Activated naive CD4-positive, alpha-beta T cell treated with anti-CD3 and anti-CD28 coated beads, Interleukin-2, amount 50 U/mL, for 16 hours (primary cell): ENCODE measurements around the gene MRPS7.
"Not testable (repeated sequence)": the region's sequence is repeated elsewhere in the genome, so short reads cannot be mapped to it uniquely, and the experiment has no call there.

Source experiments
- DNase-seq: peaks from one replicate; pipeline ENCODE4 v3.0.0-alpha.2; 2020

Gene MRPS7

GRCh38 chr17:75272848-75273184 lies 11.1 kb downstream of the MRPS7 start:
- no peak for DNase-seq

- no peak for DNase-seq
Measured at GRCh38 chr17:75273977-75274708, 12.5 kb downstream of the MRPS7 start.

- no peak for DNase-seq
Measured at GRCh38 chr17:75277664-75278071, 16.0 kb downstream of the MRPS7 start.

GRCh38 chr17:75280189-75280588 lies 18.5 kb downstream of the MRPS7 start:
- not testable (repeated sequence) for DNase-seq

DNA sequence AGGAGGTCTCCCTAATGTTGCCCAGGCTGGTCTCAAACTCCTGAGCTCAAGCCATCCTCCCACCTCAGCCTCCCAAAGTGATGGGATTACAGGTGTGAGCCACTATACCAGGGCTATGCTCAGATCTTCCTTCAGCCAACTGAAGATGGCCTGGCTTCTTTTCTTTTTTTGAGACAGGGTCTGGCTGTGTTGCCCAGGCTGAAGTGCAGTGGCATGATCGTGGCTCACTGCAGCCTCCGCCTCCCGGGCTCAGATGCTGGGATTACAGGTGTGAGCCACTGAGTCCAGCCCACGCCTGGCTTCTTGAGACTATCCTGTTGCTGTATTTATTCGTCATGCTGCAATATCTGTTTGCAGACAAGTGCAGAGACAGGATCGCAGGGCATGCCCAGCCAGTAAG lies 23.4 kb downstream of the MRPS7 start:
- no peak for DNase-seq

- DNase-seq: no peak
Measured at GRCh38 chr17:75287221-75287620, 25.5 kb downstream of the MRPS7 start.

DNA sequence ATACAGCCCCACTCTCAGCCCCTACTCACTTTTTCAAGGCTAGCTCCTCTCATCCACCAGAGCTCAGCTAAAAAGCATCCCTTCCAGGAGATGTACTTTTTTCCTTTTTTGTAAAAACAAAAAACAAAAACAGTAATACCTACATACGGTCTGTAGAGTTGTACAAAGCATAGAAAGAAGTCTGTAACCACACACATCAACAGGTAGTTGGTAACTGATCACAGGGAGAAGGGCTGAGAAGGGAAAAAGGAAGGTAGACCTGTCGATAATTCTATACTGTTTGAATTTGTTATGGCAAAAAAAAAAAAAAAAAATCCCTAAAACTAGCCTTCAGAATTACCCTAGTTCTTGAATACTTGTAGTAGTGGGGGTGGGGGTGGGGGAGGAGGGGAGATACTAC lies 26.7 kb downstream of the MRPS7 start:
- DNase-seq: no peak

DNA sequence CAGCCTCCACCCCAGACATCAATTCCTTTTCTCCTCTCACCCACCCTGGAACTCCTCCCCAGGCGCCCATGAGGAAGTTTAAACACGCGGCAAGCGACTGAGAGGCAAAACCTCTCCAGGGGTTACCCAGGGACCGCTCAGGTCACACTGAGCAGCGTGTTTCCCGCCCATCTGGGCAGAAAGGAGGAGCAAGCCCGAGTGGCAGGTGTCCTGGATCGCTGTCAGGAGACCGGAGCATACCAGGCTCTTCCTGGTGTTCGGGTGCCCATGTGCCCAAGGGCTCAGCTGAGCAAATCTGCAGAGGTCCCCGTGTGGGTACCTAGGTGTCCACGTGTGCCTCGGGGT lies 27.1 kb downstream of the MRPS7 start:
- DNase-seq: peak; percentile 49

- DNase-seq: peak; percentile 96
Measured at GRCh38 chr17:75289115-75289831, 27.6 kb downstream of the MRPS7 start, which contains the start of gene SLC25A19. SLC25A19 (minus strand) TSS chr17:75289433; CDS start chr17:75286764, 2,669 bp downstream.

DNA sequence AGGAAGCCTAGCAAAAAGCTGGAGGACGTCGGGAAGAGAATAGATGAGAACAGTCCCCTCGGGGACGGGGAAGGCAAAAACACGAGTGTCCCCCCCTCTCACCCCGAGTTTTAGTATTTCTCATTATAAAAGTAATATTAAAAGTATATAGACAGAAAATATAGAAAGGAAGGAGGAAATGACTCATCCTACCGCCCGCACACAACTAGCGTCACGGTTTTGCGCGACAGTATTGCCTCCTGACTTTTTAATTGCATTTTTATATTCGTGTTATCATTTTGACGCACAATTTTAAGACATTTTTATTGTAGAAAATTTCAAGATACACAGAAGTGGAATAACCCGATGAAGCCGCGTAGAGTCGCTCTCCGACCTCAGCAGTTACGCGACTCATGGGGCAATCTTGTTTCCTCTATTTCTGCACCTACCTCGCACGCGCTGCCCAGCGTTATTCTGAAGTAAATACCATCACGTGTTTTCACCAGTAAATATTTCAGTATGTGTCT lies 28.2 kb downstream of the MRPS7 start:
- DNase-seq: peak; percentile 69

DNA sequence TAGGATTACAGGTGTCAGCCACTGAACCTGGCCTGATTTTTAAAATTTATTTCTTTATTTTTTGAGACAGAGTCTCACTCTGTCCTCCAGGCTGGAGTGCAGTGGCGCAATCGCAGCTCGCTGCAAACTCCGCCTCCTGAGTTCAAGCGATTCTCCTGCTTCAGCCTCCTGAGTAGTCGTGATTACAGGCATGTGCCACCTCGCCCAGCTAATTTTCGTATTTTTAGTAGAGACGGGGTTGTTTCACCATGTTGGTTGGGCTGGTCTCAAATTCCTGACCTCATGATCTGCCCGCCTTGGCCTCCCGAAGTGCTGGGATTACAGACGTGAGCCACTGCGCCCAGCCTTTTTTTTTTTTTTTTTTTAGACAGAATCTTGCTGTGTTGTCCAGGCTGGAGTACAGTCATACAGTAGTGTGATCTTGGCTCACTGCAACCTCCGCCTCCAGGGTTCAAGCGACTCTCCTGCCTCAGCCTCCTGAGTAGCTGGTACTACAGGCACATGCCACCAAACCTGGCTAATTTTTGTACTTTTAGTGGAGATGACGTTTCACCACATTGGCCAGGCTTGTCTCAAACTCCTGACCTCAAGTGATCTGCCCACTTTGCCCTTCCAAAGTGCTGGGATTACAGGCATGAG lies 31.2 kb downstream of the MRPS7 start:
- not testable (repeated sequence) for DNase-seq

- no peak for DNase-seq
Measured at GRCh38 chr17:75295201-75296158, 33.8 kb downstream of the MRPS7 start.

DNA sequence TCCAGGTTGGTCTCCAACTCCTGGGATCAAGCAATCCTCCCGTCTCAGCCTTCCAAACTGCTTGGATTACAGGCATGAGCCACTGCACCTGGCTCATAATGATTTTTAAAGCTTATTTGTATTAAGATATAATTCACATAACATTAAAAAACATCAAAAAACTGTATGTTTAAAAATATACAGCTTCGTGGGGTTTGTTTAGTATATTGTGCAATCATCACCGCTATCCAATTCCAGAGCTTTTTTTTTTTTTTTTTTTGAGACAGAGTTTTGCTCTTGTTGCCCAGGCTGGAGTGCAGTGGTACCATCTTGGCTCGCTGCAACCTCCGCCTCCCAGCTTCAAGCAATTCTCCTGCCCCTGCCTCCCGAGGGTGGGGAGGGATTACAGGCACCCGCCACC lies 38.6 kb downstream of the MRPS7 start:
- DNase-seq: no peak

GRCh38 chr17:75301049-75301448 lies 39.4 kb downstream of the MRPS7 start:
- no peak for DNase-seq

- DNase-seq: no peak
Measured at GRCh38 chr17:75301502-75302206, 40.0 kb downstream of the MRPS7 start.

DNA sequence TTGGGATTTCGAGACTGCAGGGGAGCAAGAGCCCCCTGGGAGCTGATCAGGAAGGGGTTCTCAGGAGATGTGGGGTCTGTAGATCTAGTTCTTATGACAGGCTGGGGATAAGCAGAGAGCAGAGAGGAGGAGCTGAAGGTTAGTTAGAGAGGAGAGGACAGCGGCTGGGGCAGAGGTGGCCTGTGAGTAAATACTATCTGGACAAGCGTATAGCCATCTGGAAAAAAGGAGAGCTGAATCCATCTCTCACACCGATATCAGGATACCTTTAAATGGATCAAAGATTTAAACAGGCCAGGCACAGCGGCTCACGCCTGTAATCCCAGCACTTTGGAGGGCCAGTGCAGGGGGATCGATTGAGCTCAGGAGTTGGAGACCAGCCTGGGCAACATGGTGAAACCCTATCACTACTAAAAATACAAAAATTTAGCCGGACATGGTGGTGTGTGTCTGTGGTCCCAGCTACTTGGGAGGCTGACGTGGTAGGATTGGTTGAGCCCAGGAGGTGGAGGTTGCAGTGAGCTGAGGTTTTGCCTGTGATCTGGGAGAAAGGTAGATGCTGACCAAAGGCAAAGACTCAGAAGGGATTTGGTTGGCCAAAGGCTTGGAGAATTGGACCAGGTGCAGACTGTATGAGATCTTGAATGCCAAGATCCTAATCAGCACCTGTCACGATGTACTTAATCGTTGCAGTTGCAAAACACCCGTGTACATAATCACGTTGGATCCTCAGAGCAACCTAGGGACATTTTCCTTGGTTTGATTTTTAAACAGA lies 46.5 kb downstream of the MRPS7 start:
- no peak for DNase-seq

DNA sequence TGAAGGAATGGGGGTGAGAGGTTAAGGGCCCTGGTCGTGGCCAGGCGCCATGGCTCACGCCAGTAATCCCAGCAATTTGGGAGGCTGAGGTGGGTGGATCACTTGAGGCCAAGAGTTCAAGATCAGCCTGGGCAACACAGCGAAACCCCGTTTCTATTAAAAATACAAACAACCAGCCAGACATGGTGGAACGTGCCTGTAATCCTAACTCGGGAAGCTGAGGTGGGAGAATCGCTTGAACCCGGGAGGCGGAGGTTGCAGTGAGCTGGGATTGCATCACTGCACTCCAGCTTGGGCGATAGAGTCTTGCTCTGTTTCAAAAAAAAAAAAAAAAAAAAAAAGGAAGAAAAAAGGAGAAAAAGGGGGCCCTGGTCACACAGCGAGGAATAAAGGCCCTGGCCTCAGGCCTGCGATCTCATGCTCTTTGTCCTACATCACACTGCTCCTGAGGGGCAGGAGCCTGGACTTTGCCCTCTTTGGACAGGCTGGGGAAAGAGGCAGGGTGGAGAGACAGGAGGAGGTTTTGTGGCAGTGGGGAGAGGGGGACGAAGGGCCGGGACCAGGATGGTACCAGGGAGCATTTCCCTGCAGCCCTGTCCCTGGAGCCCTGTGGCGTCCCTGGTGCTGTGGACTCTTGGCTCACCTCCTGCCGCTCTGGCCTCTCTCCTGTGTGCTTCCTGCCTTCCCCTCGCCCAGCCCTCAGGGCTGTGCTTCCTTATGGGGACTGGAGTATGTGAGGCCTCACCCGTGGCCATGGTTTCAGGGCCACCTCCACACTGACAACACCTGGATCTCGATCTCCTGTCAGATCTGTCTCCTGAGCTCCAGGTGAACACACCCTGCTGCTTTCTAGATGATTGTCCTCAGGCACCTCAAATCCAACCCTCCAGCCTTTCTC lies 47.3 kb downstream of the MRPS7 start:
- DNase-seq: no peak

- no peak for DNase-seq
Measured at GRCh38 chr17:75313941-75314551, 52.4 kb downstream of the MRPS7 start.

- DNase-seq: no peak
Measured at GRCh38 chr17:75315541-75316243, 54.0 kb downstream of the MRPS7 start.
